GM18526 (cell line): ENCODE data around the gene GSG1L.

Source experiments
- POLR2A ChIP-seq: IDR thresholded peaks from 3 replicates; pipeline ENCODE4 v1.6.1; 2011; ENCODE audit not compliant: insufficient read length; ENCODE audit errors: extremely low read depth

The GSG1L gene

DNA sequence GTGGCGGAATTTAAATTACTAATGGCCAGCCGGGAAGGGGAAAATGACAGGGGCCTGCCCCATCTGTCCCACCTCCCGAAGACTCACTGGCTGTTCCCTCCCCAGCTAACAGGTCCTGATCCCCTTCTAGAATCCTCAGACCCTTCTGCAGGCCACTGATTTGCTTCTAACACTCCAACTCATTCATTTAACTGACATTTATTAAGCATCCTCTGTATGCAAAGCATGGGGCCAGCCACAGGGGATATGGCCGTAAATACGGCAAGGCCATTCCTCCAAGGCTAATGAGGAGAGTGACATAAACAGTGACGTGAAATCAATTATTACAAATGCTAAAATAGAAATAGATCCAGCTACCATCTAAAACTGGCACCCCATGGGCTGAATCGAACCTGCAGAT, 195.3 kb downstream of the GSG1L start:
- no peak for TF ChIP-seq POLR2A

DNA sequence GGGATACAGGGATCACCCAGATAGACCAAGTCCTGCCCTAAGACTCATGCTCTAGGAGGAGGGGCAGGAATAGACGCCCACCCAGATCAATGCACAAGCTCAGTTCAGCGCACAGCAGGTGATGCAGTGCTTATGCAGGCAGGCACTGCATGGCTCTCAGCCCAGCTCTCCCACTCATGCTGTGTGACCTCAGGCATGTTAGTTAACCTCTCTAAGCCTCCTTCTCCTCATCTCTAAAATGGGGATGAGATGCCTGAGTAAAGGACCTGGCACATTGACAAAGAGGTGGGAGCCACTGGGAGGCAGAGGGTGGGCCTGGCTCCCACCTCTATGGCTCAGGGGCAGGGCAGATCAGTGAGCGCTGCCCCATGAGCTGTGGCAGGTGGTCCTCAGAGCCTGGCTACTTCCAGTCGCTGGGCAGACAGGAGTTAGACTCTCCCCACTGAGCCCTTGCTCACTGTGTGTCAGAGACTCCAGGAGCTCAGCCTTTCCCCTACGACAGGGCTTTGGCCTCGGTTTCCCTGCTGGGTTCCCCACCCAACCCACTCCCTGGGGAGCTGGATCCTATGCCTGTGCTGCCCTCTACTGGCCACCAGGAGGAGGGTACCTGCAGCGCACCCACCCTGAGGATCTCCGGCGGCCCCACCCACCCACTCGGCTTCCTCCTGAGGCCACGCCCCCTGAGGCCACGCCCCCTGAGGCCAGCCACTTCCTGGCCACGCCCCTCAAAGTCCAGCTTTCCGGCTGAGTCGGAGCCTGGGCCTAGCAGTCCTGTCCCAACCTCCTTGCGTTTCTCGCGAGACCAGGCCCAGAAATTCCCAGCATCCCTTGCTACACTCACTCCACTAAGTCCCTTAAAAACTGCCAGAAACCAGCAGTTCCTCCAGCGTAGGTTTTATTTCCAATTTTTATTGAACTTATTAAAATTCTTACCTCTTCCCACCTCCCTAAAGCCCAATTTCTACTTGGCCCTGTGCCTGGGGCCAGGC, 196.1 kb downstream of the GSG1L start:
- TF ChIP-seq POLR2A, result no peak

DNA sequence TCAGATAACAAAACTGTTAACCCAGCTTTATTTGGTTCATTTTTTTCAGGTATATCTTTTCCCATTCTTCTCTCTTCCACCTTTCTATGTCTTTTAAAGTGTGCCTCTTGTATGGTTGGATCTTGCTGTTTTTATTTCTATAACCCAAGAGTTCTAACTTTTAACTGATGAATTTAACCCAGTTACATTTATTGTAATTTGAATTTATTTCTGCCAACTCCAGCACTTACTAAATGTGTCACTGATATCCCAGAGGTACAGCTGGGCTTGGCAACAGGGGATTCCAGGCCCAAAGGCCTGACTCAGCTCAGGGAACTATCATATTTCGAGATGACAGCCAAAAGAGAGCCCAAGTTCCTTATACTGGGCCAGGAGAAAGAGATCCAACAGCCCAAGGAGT, 200.1 kb downstream of the GSG1L start:
- no peak for TF ChIP-seq POLR2A

DNA sequence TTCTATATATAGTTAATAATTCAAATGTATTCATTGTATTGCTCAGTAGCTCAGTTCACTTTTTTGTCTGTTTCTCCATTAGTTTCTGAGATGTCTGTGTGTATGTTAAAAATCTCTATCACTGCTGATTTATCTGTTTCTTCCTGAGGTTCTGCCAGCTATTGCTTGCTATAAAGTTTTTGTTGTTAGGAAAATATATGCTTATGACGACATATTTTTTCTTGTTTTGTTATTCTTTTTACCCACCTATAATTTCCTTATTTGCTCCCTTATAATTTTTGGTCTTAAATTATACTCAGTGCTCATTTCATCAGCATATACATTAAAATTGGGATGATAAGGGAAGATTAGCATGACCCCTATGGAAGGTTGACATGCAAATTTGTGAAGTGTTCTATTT, 200.6 kb downstream of the GSG1L start:
- TF ChIP-seq POLR2A, result no peak

DNA sequence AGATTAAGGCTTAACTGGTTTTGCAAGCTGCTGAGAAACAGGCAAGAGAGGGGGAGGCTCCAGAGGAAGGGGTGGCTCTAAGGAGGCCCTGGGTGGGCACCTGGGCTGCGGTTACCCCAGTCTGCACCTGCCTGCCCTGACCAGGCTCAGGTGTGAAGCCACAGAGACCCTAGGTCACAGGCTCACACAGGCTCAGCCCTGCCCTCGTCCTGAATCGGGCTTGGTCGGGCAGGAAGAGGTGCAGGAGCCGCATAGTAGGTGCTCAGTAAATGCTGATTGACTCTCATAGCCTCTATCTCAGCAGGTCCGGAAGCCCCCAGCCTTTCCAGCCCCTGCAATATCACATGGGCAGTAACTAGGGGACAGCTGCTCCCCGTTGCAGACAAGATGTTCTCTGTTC, 203.4 kb downstream of the GSG1L start:
- no peak for TF ChIP-seq POLR2A

DNA sequence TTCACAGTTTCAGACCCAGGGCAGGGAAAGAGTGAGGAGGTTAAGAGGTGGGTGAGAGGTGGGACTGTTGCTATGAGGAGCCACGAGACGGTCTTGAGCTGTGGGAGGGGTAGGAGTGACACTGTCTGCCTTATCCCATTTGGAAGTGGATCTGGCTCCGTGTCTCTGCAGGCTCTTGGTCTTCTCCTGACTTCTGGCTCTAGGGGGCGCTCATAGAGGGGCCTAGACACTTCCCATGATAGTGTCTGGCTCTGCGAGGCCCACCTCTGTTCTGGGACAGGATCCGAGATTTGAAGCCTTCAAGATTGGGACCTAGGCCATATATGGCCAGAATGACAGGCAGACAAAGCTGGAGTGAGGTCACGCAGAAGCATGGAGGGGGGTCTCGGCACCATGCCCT, 204.5 kb downstream of the GSG1L start:
- no peak for TF ChIP-seq POLR2A

DNA sequence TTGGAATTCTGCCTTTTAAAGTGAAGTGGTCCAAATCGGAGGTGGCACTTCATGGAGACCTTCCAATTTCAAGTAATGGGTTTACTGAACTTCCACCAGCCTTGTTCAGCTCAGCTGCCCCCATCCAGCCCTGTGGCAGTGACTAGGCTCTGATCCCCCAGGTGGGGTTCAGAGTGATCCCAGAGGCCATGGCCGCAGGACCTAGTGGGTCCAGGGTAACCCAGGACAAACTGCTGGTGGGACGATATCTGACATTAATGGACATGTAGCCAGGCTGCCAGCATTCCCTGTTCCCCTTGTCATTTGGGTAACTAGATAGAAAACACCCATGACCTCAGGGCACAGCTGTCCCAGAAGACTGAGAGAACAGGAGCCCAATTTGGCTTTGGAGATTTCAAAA, 209.9 kb downstream of the GSG1L start:
- no peak for TF ChIP-seq POLR2A

DNA sequence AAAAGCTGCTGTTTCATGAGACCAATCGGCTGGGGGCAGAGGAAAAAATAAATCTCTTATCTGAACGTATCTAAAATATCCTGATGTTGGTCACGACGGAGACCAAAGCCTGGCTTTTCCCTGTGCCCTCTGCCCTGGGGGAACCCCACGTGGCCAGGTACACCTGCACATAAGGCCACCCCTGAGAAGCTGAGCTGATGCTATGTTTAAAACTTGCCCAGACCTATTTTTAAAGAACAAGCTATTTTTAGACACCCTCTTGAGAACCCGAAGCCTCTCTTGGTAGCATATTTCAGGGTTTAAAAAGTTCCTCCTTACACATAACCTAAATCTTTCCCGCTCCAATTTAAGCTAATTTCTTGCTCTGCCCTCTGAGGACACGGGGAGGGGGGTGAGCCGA, 210.4 kb downstream of the GSG1L start:
- no peak for TF ChIP-seq POLR2A

DNA sequence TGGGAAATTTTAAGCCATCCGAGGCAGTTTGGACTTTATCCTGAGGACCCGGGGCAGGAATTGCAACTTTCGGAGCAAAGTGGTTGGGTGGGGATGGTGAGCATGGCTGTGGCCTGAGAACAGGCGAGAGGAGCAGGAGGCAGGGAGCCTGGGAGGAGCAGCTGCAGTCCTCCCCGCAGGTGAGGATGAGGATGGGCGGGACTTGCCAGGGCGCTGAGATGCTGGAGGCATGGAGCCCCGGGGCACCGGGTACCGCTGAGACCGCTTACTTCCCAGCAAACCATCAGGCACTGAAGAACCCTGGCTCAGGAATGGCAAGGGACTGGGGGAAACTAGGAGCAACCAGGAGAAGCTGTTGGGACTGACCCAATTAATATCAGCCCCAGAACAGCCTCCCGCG, 210.8 kb downstream of the GSG1L start:
- no peak for TF ChIP-seq POLR2A

DNA sequence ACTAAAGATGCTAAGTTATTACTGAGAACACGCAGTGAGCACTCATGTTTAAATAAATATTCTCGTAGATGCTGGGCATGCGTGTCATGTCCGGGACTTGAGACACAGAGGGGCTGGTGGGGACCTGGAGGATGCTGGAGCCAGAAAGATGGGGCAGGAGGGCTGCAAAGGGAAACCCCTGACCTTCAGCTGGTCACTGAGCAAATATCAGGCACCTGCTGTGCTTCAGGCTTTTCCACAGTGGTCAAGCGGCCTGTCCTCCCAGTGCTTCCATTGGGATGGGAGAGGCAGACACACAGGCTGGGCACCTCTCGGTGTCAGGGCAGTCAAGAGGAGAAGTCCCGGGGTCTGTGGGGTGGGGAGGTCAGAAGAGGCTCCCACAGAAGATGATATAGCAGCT, 211.4 kb downstream of the GSG1L start:
- TF ChIP-seq POLR2A, result no peak

DNA sequence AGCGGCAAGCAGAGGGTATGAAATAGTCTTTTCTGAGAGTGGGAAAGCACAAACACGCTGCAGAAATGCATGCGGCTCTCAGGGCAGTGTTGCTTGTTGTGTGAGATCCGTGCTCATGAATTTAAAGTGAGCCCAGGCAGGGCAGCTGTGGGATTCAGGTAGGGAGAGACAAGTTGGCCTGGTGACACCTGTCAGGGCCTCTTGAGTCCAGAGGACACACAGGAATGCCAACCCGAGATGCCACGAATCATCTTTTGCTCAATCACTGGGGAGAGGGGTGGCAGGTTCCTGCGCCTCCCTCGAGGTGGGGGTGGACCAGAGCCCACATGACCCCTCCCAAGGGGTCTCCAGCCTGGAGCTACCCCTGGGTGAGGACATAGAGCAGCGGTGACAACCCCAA, 211.9 kb downstream of the GSG1L start:
- no peak for TF ChIP-seq POLR2A

DNA sequence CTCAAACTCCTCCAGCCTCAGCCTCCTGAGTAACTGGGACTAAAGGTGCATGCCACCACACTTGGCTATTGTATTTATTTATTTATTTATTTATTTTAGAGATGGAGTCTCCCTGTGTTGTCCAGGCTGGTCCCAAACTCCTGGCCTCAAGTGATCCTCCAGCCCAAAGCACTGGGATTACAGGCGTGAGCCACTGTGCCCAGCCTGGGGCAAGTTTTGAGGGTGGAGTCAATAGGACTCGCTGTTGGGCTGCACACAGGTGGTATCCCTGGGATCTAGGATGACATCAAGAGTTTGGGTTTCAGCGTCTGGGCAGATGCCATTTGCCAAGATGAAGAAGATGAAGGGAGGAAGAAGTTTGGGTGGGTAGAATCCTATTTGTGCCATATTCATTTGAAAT, 213.9 kb downstream of the GSG1L start:
- TF ChIP-seq POLR2A, result no peak

DNA sequence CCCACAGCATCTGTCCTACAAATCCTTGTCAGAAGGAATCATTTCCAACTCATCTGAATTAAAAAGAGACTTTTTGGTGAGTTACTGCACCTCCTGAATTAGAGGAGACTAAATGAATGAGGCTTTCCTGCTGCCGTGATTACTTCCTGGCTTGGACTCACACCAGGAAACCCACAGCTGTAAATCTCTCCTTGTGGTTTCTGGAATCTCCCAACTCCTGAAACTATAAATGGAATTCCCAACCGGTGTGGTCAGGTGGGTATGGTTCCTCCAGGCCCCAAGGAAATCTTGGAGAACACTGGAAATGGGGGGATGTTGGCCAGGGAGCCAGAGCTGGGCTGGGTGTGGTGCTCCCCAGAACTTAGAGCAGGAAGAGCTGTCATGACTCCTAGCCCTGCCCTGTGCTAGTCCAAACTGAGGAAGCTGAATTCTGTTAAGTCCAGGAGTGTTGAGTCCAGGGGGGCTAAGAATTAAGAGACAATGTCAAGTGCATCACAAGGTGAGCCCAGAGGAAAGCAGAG, 216.4 kb downstream of the GSG1L start:
- TF ChIP-seq POLR2A, result no peak

DNA sequence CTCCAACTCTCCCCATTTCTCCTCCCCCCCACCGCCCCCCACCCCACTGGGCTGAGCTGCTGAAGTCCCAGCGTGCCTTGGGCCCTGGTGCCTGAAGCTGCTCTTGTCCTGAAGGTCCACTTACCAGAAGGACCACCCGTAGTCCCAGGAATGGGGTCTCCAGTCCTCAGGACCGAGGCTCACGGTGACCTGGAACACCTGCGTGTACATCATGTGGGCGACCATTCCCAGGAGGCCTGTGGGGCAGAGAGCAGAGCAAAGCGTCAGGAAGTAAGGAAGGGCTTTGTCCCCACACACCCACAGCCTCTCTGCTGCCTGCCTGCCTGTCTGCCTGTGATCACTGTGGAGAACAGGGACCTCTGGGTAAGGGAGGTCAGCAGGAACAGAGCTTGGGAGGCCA, 218.7 kb downstream of the GSG1L start:
- no peak for TF ChIP-seq POLR2A

DNA sequence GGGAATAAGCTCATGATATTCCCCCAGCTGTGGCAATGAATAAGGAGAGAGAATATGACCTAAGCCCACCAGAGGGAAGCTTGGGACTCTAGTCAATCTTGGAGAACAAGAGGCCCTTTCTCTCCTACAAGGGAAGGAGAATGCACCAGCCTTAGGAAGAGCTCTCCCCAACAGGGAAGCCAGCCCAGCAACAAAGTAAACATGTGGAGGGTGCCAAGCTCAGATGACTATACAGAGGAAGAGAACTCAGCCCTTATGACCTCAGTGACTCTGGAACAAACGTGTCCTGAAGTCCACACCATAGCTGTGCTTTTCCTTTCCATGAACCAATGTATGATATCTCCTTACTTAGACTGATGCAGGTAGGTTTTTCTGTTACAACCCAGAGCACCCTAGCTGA, 219.7 kb downstream of the GSG1L start:
- no peak for TF ChIP-seq POLR2A

DNA sequence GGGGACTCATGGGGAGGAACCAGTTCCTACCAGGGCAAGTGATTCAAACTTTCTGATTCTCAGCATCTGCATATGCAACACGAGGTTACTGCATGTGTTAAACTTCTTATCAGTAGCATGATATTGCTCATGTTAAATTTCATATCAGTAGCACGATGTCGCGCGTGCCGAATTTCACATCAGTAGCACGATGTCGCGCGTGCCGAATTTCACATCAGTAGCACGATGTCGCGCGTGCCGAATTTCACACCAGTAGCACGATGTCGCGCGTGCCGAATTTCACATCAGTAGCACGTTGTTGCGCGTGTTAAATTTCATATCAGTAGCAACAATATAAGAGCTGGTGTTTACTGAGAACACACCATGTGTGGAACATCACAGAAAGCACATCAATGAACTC, 221.6 kb downstream of the GSG1L start:
- no peak for TF ChIP-seq POLR2A
